Vagina (tissue), 2 donors: ENCODE data around the gene AIMP1.

ENCODE experiments used
- POLR2A ChIP-seq, 2 donors: fragments of 450-650 bp; IDR thresholded peaks; one replicate each; pipeline ENCODE4 v1.6.1; 2017; ENCODE audit warnings: antibody characterized with exemption in 2 of 2, mild to moderate bottlenecking in 2 of 2, moderate library complexity in 2 of 2
- TF ChIP-seq, protein P1 (sequence below), 3 experiments: fragments of 450-650 bp in 2 of 3; fragments of 200-600 bp in 1 of 3; sonication (generic) in 1 of 3; IDR thresholded peaks; one replicate each; pipeline ENCODE4 v1.5.1; 2017 to 2019; ENCODE audit warnings: antibody characterized with exemption in 3 of 3, mild to moderate bottlenecking in 2 of 3, moderate library complexity in 2 of 3

DNA sequence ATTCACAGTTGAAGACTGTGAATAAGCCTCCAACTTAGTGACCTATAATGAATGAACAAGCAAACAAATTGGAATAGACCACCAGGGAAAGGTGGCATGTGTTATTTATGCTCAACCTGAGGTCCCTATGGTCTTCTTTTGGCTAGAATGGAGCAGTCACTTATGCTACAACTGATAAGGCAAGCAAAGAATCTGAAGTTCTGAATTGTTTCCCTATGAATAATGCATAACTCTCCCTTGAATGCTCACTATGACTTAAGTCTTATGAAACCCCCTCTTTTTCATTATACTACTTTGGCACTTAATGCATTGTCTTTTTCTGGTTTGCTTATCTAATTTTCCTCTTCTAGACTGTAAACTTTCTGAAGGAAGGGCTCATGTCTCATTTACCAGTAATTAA is 49.7 kb downstream of the AIMP1 start:
- TF ChIP-seq POLR2A (IDR thresholded peaks at IDR 0.05): no peak
- TF ChIP-seq, protein P1, sequence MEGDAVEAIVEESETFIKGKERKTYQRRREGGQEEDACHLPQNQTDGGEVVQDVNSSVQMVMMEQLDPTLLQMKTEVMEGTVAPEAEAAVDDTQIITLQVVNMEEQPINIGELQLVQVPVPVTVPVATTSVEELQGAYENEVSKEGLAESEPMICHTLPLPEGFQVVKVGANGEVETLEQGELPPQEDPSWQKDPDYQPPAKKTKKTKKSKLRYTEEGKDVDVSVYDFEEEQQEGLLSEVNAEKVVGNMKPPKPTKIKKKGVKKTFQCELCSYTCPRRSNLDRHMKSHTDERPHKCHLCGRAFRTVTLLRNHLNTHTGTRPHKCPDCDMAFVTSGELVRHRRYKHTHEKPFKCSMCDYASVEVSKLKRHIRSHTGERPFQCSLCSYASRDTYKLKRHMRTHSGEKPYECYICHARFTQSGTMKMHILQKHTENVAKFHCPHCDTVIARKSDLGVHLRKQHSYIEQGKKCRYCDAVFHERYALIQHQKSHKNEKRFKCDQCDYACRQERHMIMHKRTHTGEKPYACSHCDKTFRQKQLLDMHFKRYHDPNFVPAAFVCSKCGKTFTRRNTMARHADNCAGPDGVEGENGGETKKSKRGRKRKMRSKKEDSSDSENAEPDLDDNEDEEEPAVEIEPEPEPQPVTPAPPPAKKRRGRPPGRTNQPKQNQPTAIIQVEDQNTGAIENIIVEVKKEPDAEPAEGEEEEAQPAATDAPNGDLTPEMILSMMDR (IDR thresholded peaks at IDR 0.05): no peak
